ENCODE data around the gene GYG2. TPM values are rescaled to one million over a fixed set of nuclear protein-coding genes. Genes with fewer than 3 reads are reported as not detected.

Gene GYG2
- total RNA-seq, 1 experiment from 2014 or later, result 47.6 TPM

DNA sequence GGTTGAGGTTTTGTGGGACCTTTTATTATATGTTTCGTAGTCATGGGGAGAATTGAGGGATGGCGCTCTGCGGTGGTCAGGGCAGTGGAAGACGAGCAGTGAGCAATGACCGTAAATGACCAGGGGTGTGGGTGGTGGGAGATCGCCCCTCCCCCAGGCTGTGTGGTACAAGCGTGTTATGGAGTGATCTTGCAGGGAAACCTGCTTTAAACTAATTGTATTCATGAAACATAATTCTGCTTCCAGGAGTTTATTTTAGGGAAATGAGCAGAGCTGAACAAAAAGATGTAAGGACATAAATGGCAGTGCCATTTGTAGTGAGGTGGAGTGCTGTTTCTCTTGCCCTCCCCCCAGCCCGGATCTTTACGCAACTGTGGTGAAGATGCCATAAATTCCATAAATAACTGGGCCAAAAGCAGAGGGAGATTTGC lies 20.2 kb downstream of the GYG2 start (continued):
- TF ChIP-seq, protein P1, sequence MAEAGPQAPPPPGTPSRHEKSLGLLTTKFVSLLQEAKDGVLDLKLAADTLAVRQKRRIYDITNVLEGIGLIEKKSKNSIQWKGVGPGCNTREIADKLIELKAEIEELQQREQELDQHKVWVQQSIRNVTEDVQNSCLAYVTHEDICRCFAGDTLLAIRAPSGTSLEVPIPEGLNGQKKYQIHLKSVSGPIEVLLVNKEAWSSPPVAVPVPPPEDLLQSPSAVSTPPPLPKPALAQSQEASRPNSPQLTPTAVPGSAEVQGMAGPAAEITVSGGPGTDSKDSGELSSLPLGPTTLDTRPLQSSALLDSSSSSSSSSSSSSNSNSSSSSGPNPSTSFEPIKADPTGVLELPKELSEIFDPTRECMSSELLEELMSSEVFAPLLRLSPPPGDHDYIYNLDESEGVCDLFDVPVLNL (CRISPR knock-in tag; IDR thresholded peaks at IDR 0.05; ENCODE audit: borderline replicate concordance, low read depth), result no peak

DNA sequence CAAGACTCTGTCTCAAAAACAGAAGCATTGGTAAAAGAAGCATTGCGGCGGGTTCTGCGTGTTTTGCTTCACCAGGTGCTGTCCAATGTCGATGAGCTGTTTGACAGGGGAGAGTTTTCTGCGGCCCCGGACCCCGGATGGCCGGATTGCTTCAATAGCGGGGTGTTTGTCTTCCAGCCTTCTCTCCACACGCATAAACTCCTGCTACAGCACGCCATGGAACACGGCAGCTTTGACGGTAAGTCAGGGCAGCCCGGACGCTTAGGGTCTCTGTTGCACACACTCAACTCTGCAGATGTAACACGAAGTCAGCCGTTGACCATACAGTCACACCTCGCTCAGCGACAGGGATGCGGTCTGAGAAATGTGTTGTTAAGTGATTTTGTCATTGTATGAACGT lies 26.2 kb downstream of the GYG2 start:
- no peak overlapping the region for H3K4me3 Mint-ChIP-seq
- no peaks in the 10 kb centered on the region for H3K27me3 Mint-ChIP-seq (ENCODE audit: low read depth)
- TF ChIP-seq, protein P2, sequence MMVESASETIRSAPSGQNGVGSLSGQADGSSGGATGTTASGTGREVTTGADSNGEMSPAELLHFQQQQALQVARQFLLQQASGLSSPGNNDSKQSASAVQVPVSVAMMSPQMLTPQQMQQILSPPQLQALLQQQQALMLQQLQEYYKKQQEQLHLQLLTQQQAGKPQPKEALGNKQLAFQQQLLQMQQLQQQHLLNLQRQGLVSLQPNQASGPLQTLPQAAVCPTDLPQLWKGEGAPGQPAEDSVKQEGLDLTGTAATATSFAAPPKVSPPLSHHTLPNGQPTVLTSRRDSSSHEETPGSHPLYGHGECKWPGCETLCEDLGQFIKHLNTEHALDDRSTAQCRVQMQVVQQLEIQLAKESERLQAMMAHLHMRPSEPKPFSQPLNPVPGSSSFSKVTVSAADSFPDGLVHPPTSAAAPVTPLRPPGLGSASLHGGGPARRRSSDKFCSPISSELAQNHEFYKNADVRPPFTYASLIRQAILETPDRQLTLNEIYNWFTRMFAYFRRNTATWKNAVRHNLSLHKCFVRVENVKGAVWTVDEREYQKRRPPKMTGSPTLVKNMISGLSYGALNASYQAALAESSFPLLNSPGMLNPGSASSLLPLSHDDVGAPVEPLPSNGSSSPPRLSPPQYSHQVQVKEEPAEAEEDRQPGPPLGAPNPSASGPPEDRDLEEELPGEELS (CRISPR knock-in tag; IDR thresholded peaks at IDR 0.05), result no peak
- TF ChIP-seq SMAD4 (CRISPR knock-in tag; IDR thresholded peaks at IDR 0.05) (no peak), FOXP1 (CRISPR knock-in tag; IDR thresholded peaks at IDR 0.05; ENCODE audit: borderline replicate concordance) (no peak), ZNF317 (CRISPR knock-in tag; IDR thresholded peaks at IDR 0.05; ENCODE audit: borderline replicate concordance, low read depth) (no peak), NFATC4 (CRISPR knock-in tag; IDR thresholded peaks at IDR 0.05) (no peak), ZBTB21 (CRISPR knock-in tag; IDR thresholded peaks at IDR 0.05; ENCODE audit: borderline replicate concordance) (no peak), NFE2L1 (CRISPR knock-in tag; IDR thresholded peaks at IDR 0.05) (no peak), MYBL2 (CRISPR knock-in tag; IDR thresholded peaks at IDR 0.05) (no peak), TP53 (CRISPR knock-in tag; IDR thresholded peaks at IDR 0.05) (no peak), PRRX2 (CRISPR knock-in tag; IDR thresholded peaks at IDR 0.05) (no peak), ZNF232 (CRISPR knock-in tag; IDR thresholded peaks at IDR 0.05) (no peak)
- TF ChIP-seq, protein P3, sequence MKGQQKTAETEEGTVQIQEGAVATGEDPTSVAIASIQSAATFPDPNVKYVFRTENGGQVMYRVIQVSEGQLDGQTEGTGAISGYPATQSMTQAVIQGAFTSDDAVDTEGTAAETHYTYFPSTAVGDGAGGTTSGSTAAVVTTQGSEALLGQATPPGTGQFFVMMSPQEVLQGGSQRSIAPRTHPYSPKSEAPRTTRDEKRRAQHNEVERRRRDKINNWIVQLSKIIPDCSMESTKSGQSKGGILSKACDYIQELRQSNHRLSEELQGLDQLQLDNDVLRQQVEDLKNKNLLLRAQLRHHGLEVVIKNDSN (CRISPR knock-in tag; IDR thresholded peaks at IDR 0.05), result no peak
- TF ChIP-seq, protein P4, sequence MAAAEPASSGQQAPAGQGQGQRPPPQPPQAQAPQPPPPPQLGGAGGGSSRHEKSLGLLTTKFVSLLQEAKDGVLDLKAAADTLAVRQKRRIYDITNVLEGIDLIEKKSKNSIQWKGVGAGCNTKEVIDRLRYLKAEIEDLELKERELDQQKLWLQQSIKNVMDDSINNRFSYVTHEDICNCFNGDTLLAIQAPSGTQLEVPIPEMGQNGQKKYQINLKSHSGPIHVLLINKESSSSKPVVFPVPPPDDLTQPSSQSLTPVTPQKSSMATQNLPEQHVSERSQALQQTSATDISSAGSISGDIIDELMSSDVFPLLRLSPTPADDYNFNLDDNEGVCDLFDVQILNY (CRISPR knock-in tag; IDR thresholded peaks at IDR 0.05), result no peak
- TF ChIP-seq, protein P5, sequence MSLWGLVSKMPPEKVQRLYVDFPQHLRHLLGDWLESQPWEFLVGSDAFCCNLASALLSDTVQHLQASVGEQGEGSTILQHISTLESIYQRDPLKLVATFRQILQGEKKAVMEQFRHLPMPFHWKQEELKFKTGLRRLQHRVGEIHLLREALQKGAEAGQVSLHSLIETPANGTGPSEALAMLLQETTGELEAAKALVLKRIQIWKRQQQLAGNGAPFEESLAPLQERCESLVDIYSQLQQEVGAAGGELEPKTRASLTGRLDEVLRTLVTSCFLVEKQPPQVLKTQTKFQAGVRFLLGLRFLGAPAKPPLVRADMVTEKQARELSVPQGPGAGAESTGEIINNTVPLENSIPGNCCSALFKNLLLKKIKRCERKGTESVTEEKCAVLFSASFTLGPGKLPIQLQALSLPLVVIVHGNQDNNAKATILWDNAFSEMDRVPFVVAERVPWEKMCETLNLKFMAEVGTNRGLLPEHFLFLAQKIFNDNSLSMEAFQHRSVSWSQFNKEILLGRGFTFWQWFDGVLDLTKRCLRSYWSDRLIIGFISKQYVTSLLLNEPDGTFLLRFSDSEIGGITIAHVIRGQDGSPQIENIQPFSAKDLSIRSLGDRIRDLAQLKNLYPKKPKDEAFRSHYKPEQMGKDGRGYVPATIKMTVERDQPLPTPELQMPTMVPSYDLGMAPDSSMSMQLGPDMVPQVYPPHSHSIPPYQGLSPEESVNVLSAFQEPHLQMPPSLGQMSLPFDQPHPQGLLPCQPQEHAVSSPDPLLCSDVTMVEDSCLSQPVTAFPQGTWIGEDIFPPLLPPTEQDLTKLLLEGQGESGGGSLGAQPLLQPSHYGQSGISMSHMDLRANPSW (CRISPR knock-in tag; conservative IDR thresholded peaks at IDR 0.05; ENCODE audit: low read depth), result no peak
- TF ChIP-seq, protein P6, sequence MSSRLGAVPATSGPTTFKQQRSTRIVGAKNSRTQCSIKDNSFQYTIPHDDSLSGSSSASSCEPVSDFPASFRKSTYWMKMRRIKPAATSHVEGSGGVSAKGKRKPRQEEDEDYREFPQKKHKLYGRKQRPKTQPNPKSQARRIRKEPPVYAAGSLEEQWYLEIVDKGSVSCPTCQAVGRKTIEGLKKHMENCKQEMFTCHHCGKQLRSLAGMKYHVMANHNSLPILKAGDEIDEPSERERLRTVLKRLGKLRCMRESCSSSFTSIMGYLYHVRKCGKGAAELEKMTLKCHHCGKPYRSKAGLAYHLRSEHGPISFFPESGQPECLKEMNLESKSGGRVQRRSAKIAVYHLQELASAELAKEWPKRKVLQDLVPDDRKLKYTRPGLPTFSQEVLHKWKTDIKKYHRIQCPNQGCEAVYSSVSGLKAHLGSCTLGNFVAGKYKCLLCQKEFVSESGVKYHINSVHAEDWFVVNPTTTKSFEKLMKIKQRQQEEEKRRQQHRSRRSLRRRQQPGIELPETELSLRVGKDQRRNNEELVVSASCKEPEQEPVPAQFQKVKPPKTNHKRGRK (CRISPR knock-in tag; IDR thresholded peaks at IDR 0.05; ENCODE audit: borderline replicate concordance), result no peak
- TF ChIP-seq, protein P7, sequence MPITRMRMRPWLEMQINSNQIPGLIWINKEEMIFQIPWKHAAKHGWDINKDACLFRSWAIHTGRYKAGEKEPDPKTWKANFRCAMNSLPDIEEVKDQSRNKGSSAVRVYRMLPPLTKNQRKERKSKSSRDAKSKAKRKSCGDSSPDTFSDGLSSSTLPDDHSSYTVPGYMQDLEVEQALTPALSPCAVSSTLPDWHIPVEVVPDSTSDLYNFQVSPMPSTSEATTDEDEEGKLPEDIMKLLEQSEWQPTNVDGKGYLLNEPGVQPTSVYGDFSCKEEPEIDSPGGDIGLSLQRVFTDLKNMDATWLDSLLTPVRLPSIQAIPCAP (CRISPR knock-in tag; IDR thresholded peaks at IDR 0.05), result no peak
- TF ChIP-seq, protein P8, sequence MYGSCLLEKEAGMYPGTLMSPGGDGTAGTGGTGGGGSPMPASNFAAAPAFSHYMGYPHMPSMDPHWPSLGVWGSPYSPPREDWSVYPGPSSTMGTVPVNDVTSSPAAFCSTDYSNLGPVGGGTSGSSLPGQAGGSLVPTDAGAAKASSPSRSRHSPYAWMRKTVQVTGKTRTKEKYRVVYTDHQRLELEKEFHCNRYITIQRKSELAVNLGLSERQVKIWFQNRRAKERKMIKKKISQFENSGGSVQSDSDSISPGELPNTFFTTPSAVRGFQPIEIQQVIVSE (CRISPR knock-in tag; IDR thresholded peaks at IDR 0.05; ENCODE audit: borderline replicate concordance), result no peak
- TF ChIP-seq, protein P9, sequence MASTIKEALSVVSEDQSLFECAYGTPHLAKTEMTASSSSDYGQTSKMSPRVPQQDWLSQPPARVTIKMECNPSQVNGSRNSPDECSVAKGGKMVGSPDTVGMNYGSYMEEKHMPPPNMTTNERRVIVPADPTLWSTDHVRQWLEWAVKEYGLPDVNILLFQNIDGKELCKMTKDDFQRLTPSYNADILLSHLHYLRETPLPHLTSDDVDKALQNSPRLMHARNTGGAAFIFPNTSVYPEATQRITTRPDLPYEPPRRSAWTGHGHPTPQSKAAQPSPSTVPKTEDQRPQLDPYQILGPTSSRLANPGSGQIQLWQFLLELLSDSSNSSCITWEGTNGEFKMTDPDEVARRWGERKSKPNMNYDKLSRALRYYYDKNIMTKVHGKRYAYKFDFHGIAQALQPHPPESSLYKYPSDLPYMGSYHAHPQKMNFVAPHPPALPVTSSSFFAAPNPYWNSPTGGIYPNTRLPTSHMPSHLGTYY (CRISPR knock-in tag; IDR thresholded peaks at IDR 0.05), result no peak
- TF ChIP-seq, protein P10, sequence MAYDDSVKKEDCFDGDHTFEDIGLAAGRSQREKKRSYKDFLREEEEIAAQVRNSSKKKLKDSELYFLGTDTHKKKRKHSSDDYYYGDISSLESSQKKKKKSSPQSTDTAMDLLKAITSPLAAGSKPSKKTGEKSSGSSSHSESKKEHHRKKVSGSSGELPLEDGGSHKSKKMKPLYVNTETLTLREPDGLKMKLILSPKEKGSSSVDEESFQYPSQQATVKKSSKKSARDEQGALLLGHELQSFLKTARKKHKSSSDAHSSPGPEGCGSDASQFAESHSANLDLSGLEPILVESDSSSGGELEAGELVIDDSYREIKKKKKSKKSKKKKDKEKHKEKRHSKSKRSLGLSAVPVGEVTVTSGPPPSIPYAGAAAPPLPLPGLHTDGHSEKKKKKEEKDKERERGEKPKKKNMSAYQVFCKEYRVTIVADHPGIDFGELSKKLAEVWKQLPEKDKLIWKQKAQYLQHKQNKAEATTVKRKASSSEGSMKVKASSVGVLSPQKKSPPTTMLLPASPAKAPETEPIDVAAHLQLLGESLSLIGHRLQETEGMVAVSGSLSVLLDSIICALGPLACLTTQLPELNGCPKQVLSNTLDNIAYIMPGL (CRISPR knock-in tag; IDR thresholded peaks at IDR 0.05), result no peak
- H3K9me3 Mint-ChIP-seq, result no peaks in the 10 kb centered on the region
- H3K4me1 Mint-ChIP-seq, result peaks cover 9% of the 10 kb centered on the region
- ChIA-PET CTCF (no interaction called here), POLR2A (no interaction called here)
- H3K36me3 Mint-ChIP-seq, result peaks cover 31% of the 10 kb centered on the region
- no peak for DNase-seq (ENCODE audit: low spot score)
- no peak for ATAC-seq
- no peak overlapping the region for H3K27ac Mint-ChIP-seq
